Measurements from ENCODE around the gene BRSK2.

DNA sequence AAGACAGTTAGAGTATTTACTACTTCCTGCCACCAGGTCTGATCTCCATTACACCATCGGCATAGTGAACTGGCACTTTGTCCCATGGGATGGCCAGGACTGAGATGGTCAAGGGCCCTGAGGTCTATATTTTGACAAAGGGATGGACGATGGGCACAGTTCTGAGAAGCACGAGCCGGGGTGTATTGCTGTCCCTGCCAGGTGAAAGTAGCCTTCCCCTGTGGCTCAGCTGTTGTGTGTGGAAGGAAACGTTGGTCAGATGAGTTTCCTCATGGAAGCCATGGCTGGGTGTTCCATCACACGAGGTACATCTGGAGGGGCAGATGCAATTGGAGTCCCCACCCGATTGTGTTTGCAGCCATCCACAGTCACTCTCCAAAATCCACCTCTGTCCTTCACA is 27.9 kb upstream of the BRSK2 start:
- no peak for TF ChIP-seq ZNF766 (CRISPR knock-in tag; conservative IDR thresholded peaks at IDR 0.05)
- TF ChIP-seq, protein P1, sequence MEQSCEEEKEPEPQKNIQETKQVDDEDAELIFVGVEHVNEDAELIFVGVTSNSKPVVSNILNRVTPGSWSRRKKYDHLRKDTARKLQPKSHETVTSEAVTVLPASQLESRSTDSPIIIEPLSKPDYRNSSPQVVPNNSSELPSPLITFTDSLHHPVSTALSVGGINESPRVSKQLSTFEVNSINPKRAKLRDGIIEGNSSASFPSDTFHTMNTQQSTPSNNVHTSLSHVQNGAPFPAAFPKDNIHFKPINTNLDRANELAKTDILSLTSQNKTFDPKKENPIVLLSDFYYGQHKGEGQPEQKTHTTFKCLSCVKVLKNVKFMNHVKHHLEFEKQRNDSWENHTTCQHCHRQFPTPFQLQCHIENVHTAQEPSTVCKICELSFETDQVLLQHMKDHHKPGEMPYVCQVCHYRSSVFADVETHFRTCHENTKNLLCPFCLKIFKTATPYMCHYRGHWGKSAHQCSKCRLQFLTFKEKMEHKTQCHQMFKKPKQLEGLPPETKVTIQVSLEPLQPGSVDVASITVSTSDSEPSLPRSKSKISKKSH (CRISPR knock-in tag; IDR thresholded peaks at IDR 0.05), result no peak
- TF ChIP-seq GABPB1 (CRISPR knock-in tag; IDR thresholded peaks at IDR 0.05), result no peak
- TF ChIP-seq, protein P2, sequence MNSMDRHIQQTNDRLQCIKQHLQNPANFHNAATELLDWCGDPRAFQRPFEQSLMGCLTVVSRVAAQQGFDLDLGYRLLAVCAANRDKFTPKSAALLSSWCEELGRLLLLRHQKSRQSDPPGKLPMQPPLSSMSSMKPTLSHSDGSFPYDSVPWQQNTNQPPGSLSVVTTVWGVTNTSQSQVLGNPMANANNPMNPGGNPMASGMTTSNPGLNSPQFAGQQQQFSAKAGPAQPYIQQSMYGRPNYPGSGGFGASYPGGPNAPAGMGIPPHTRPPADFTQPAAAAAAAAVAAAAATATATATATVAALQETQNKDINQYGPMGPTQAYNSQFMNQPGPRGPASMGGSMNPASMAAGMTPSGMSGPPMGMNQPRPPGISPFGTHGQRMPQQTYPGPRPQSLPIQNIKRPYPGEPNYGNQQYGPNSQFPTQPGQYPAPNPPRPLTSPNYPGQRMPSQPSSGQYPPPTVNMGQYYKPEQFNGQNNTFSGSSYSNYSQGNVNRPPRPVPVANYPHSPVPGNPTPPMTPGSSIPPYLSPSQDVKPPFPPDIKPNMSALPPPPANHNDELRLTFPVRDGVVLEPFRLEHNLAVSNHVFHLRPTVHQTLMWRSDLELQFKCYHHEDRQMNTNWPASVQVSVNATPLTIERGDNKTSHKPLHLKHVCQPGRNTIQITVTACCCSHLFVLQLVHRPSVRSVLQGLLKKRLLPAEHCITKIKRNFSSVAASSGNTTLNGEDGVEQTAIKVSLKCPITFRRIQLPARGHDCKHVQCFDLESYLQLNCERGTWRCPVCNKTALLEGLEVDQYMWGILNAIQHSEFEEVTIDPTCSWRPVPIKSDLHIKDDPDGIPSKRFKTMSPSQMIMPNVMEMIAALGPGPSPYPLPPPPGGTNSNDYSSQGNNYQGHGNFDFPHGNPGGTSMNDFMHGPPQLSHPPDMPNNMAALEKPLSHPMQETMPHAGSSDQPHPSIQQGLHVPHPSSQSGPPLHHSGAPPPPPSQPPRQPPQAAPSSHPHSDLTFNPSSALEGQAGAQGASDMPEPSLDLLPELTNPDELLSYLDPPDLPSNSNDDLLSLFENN (IDR thresholded peaks at IDR 0.05; ENCODE audit: low read depth in 2 of 2, low read length in 2 of 2), result no peak
- no peak for TF ChIP-seq FOS (IDR thresholded peaks at IDR 0.05; ENCODE audit: extremely low read depth, insufficient read length)
- no peak for TF ChIP-seq FOXA1 (IDR thresholded peaks at IDR 0.05; ENCODE audit: borderline replicate concordance)
- no peak for TF ChIP-seq ARHGAP35 (IDR thresholded peaks at IDR 0.05; ENCODE audit: partially characterized antibody)

Data from K562 (cell line).